RWPE2 (cell line): ENCODE data around the gene BBC3.
A peak's percentile ranks its signal among the peaks of the same experiment; 100 is the strongest.
"Not testable (repeated sequence)": the region's sequence is repeated elsewhere in the genome, so short reads cannot be mapped to it uniquely, and the experiment has no call there.

Experiments used
- ATAC-seq: fragments of 200-7000 bp; cut with Tn5 transposase; 3 replicates; pipeline ENCODE4 v1.9.1; 2021; ENCODE audit warnings: low read depth
- DNase-seq: peaks from one replicate; pipeline ENCODE4 v3.0.0-alpha.2; 2020; ENCODE audit warnings: low spot score
- H3K27ac ChIP-seq: fragments of 450-650 bp; 2 replicates; pipeline ENCODE4 v1.5.1; 2017; ENCODE audit warnings: mild to moderate bottlenecking; ENCODE audit not compliant: poor library complexity, severe bottlenecking
- H3K27me3 ChIP-seq: fragments of 250-450 bp; sonication (Bioruptor Pico); 2 replicates; pipeline ENCODE4 v1.5.1; 2021; ENCODE audit warnings: mild to moderate bottlenecking, moderate library complexity; ENCODE audit not compliant: insufficient read depth, poor library complexity, severe bottlenecking
- H3K36me3 ChIP-seq: fragments of 250-450 bp; sonication (Bioruptor Pico); 2 replicates; pipeline ENCODE4 v1.5.1; 2020; ENCODE audit warnings: low read depth, mild to moderate bottlenecking, moderate library complexity
- H3K4me1 ChIP-seq: fragments of 250-450 bp; sonication (Bioruptor Pico); 2 replicates; pipeline ENCODE4 v1.5.1; 2021; ENCODE audit warnings: mild to moderate bottlenecking, moderate library complexity; ENCODE audit not compliant: insufficient read depth, poor library complexity, severe bottlenecking
- H3K4me3 ChIP-seq: fragments of 250-450 bp; sonication (Bioruptor Pico); 2 replicates; pipeline ENCODE4 v1.5.1; 2021; ENCODE audit warnings: mild to moderate bottlenecking, moderate library complexity; ENCODE audit not compliant: severe bottlenecking
- H3K9me3 ChIP-seq: fragments of 250-450 bp; sonication (Bioruptor Pico); 2 replicates; pipeline ENCODE4 v1.5.1; 2021; ENCODE audit warnings: mild to moderate bottlenecking, moderate library complexity; ENCODE audit not compliant: severe bottlenecking
- CTCF ChIP-seq: fragments of 450-650 bp; IDR thresholded peaks from one replicate; pipeline ENCODE4 v1.5.1; 2017; ENCODE audit warnings: mild to moderate bottlenecking, moderate library complexity; ENCODE audit not compliant: poor library complexity, severe bottlenecking

BBC3 gene

GRCh38 chr19:47230921-47231214, at the start of gene BBC3:
TSS of gene BBC3 (minus strand) at chr19:47231199. CDS start at chr19:47228431, 2,768 bp downstream.
- H3K9me3 ChIP-seq = no peaks in the 10 kb centered on the region
- peaks cover 18% of the 10 kb centered on the region for H3K4me1 ChIP-seq
- peak within 1 kb of the TSS; percentile 93 for H3K27ac ChIP-seq
- TF ChIP-seq CTCF = no peak
- ATAC-seq (no peak), DNase-seq (no peak)
- H3K27me3 ChIP-seq = no peaks in the 10 kb centered on the region
- H3K36me3 ChIP-seq = no peaks in the 10 kb centered on the region
- H3K4me3 ChIP-seq = peak within 1 kb of the TSS; percentile 50

- ATAC-seq (no peak), DNase-seq (no peak)
- peak; percentile 32 for TF ChIP-seq CTCF
- no peak overlapping the region for H3K4me3 ChIP-seq
- no peaks in the 10 kb centered on the region for H3K4me1 ChIP-seq
- H3K36me3 ChIP-seq = no peaks in the 10 kb centered on the region
- no peaks in the 10 kb centered on the region for H3K27me3 ChIP-seq
- H3K27ac ChIP-seq = no peak overlapping the region
- no peaks in the 10 kb centered on the region for H3K9me3 ChIP-seq
These were observed 49.3 kb upstream of the BBC3 start for GRCh38 chr19:47280183-47280797.

GRCh38 chr19:47276513-47276912, 45.5 kb upstream of the BBC3 start:
- not testable (repeated sequence) for H3K4me3 ChIP-seq, H3K9me3 ChIP-seq, H3K4me1 ChIP-seq, H3K27ac ChIP-seq, ATAC-seq, H3K36me3 ChIP-seq, DNase-seq, H3K27me3 ChIP-seq

- H3K9me3 ChIP-seq = no peaks in the 10 kb centered on the region
- no peaks in the 10 kb centered on the region for H3K4me1 ChIP-seq
- H3K27ac ChIP-seq = no peak overlapping the region
- 0 out of 2 replicates have a peak, but pooled peaks cover 1% of the 10 kb centered on the region for H3K36me3 ChIP-seq
- H3K27me3 ChIP-seq = no peaks in the 10 kb centered on the region
- DNase-seq (no peak), ATAC-seq (no peak)
- no peak overlapping the region for H3K4me3 ChIP-seq
- no peak for TF ChIP-seq CTCF
These were observed 44.9 kb upstream of the BBC3 start for GRCh38 chr19:47275791-47276461.

- Histone ChIP-seq H3K9me3 (no peaks in the 10 kb centered on the region), H3K4me3 (peak overlapping the region; percentile 47), H3K4me1 (no peaks in the 10 kb centered on the region), H3K36me3 (0 out of 2 replicates have a peak, but pooled peaks cover 4% of the 10 kb centered on the region), H3K27me3 (no peaks in the 10 kb centered on the region), H3K27ac (no peak overlapping the region)
- DNase-seq (peak; percentile 58), ATAC-seq (no peak)
- TF ChIP-seq CTCF = no peak
These were observed 44.1 kb upstream of the BBC3 start for GRCh38 chr19:47274891-47275761.
